Kidney (tissue), 14 donors: Measurements from ENCODE around the gene EREG. TPM values are rescaled to one million over a fixed set of nuclear protein-coding genes. Genes with fewer than 3 reads are reported as not detected.

Experiments used
- DNase-seq, 5 donors: peaks; one replicate each; pipeline ENCODE4 v3.0.0-alpha.2; 2013 to 2020
- FAIRE-seq: peaks from 2 replicates; lab custom pipeline; 2012; peaks lifted over from hg19 to GRCh38; lab: Jason Lieb, UNC
- H3K27ac ChIP-seq, 2 donors: one replicate each; pipeline ENCODE4 v1.7.0; 2013; ENCODE audit warnings: low read depth in 2 of 2, low read length in 2 of 2, inconsistent platforms in 1 of 2
- H3K27me3 ChIP-seq: one replicate; pipeline ENCODE4 v1.7.1; 2013; ENCODE audit warnings: low read length, inconsistent platforms; ENCODE audit not compliant: control insufficient read depth, insufficient read depth
- H3K36me3 ChIP-seq, 3 donors: one replicate each; pipeline versions ENCODE4 v1.7.0 to v1.7.1; 2013; ENCODE audit warnings: low read length in 3 of 3, control low read depth in 1 of 3, inconsistent platforms in 1 of 3; ENCODE audit not compliant: insufficient read depth in 3 of 3, control insufficient read depth in 2 of 3
- H3K4me1 ChIP-seq, 3 donors: one replicate each; pipeline versions ENCODE4 v1.7.0 to v1.7.1; 2013; ENCODE audit warnings: low read length in 3 of 3, inconsistent platforms in 1 of 3, low read depth in 1 of 3; ENCODE audit not compliant: control insufficient read depth in 2 of 3, insufficient read depth in 2 of 3
- H3K4me3 ChIP-seq, 3 donors: one replicate each; pipeline versions ENCODE4 v1.7.0 to v1.8.1; 2013; ENCODE audit warnings: low read length in 3 of 3, control low read depth in 1 of 3, inconsistent platforms in 1 of 3
- H3K9ac ChIP-seq, 3 donors: one replicate each; pipeline versions ENCODE4 v1.7.0 to v1.7.1; 2013; ENCODE audit warnings: low read length in 3 of 3, control low read depth in 1 of 3, inconsistent platforms in 1 of 3
- H3K9me3 ChIP-seq, 3 donors: one replicate each; pipeline versions ENCODE4 v1.7.0 to v1.7.1; 2013; ENCODE audit warnings: low read length in 3 of 3, control low read depth in 1 of 3, inconsistent platforms in 1 of 3; ENCODE audit not compliant: control insufficient read depth in 2 of 3, insufficient read depth in 1 of 3
- intact Hi-C: fragments of 100-400 bp; cut with DNase I; formaldehyde crosslinking; loops from one replicate; pipeline ENCODE4 v1.11.1; 2022
- polyA plus RNA-seq: library from polyadenylated mRNA; stranded (reverse); fragments of 350-450 nt; fragmentation: Illumina TruSeq; extraction: RNeasy Lipid Tissue Mini Kit (QIAGEN cat#74804); gene quantifications from one replicate; pipeline ENCODE4 v1.2.3, GENCODE V29; 2014; ENCODE audit warnings: low read depth, low replicate concordance; ENCODE audit not compliant: insufficient read depth
- total RNA-seq: library from RNA; stranded (reverse); fragmentation: NEBNext Ultra II Directional; extraction: Animal tissue kit (Norgen Biotek cat#: 25700); gene quantifications from one replicate; pipeline ENCODE4 v1.2.1, GENCODE V29; 2021
- TF ChIP-seq, protein P1 (sequence below): IDR thresholded peaks from 3 replicates; pipeline ENCODE4 v1.5.1; 2012; ENCODE audit warnings: mild to moderate bottlenecking, moderate library complexity, borderline replicate concordance; ENCODE audit not compliant: insufficient read depth; ENCODE audit errors: extremely low read depth
- donor health status: control.
- donor health status: control.
- donor health status: control.
- donor health status: control.
- donor health status: control.
- donor health status: DM: yes; HTN: yes; CAD: no.
- donor health status: Normal renal cell carcinoma (clear cell type).

EREG gene
- total and polyA plus RNA-seq, 2 donors from 2014 or later: 0.44 TPM; not detected in 1

DNA sequence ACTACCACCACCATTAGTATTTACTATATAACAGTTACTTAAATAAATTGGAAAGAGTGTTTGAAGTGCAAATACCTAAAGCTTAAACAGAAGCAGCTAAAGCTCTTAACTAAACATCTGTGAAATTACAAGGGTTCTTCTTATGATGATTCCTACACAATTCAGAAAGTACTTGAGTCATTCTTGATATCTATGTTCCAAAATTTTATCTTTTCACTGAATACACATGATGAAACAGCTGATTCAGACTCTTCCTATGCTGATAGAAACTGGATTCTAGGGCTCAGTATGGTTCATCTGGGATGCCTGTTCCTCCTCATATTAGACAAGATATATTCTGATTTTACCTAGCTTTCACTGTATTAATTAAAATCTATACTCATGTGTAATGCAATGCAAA is 13.6 kb downstream of the EREG start:
- TF ChIP-seq, protein P1, sequence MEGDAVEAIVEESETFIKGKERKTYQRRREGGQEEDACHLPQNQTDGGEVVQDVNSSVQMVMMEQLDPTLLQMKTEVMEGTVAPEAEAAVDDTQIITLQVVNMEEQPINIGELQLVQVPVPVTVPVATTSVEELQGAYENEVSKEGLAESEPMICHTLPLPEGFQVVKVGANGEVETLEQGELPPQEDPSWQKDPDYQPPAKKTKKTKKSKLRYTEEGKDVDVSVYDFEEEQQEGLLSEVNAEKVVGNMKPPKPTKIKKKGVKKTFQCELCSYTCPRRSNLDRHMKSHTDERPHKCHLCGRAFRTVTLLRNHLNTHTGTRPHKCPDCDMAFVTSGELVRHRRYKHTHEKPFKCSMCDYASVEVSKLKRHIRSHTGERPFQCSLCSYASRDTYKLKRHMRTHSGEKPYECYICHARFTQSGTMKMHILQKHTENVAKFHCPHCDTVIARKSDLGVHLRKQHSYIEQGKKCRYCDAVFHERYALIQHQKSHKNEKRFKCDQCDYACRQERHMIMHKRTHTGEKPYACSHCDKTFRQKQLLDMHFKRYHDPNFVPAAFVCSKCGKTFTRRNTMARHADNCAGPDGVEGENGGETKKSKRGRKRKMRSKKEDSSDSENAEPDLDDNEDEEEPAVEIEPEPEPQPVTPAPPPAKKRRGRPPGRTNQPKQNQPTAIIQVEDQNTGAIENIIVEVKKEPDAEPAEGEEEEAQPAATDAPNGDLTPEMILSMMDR: no peak
- no peak overlapping the region for H3K4me3 ChIP-seq
- H3K36me3 ChIP-seq: no peaks in the 10 kb centered on the region
- intact Hi-C loops: no loop called here
- FAIRE-seq: no peak
- H3K27ac ChIP-seq: no peak overlapping the region
- DNase-seq: no peak
- no peak overlapping the region for H3K9ac ChIP-seq
- no peaks in the 10 kb centered on the region for H3K27me3 ChIP-seq
- H3K9me3 ChIP-seq: no peaks in the 10 kb centered on the region
- H3K4me1 ChIP-seq: no peaks in the 10 kb centered on the region

DNA sequence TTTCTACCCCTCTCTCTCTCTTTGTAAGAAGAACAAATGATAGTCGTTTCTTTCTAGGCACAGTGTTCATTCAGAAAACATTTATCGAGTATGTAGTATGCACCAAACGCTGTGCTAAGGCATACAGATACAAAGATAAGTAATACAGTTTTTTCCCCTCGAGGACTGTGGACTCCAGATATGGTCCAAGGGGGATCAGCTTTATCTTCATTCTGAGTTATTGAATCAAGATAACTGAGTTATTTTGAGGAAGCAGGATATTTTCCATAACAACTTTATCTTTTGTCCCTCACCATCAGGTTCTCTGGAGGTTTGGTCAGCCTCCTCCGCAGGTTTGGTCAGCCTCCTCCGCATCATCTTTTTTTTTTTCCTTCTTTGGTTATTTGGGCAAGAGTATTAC is 15.0 kb downstream of the EREG start:
- TF ChIP-seq, protein P1: no peak
- H3K9ac ChIP-seq: no peak overlapping the region
- H3K4me3 ChIP-seq: no peak overlapping the region
- no peaks in the 10 kb centered on the region for H3K36me3 ChIP-seq
- no peaks in the 10 kb centered on the region for H3K4me1 ChIP-seq
- no peaks in the 10 kb centered on the region for H3K27me3 ChIP-seq
- H3K9me3 ChIP-seq: no peaks in the 10 kb centered on the region
- intact Hi-C loops: no loop called here
- no peak for DNase-seq
- no peak overlapping the region for H3K27ac ChIP-seq
- no peak for FAIRE-seq

DNA sequence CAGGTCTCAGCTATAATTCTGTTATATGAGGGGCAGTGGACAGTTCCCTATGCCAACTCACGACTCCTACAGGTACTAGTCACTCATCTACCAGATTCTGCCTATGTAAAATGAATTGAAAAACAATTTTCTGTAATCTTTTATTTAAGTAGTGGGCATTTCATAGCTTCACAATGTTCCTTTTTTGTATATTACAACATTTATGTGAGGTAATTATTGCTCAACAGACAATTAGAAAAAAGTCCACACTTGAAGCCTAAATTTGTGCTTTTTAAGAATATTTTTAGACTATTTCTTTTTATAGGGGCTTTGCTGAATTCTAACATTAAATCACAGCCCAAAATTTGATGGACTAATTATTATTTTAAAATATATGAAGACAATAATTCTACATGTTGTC is 20.4 kb downstream of the EREG start:
- no peak for DNase-seq
- H3K4me3 ChIP-seq: no peak overlapping the region
- no peak overlapping the region for H3K27ac ChIP-seq
- FAIRE-seq: no peak
- intact Hi-C loops: no loop called here
- TF ChIP-seq, protein P1: no peak
- H3K9me3 ChIP-seq: no peaks in the 10 kb centered on the region
- no peaks in the 10 kb centered on the region for H3K27me3 ChIP-seq
- no peaks in the 10 kb centered on the region for H3K4me1 ChIP-seq
- no peak overlapping the region for H3K9ac ChIP-seq
- H3K36me3 ChIP-seq: no peaks in the 10 kb centered on the region

DNA sequence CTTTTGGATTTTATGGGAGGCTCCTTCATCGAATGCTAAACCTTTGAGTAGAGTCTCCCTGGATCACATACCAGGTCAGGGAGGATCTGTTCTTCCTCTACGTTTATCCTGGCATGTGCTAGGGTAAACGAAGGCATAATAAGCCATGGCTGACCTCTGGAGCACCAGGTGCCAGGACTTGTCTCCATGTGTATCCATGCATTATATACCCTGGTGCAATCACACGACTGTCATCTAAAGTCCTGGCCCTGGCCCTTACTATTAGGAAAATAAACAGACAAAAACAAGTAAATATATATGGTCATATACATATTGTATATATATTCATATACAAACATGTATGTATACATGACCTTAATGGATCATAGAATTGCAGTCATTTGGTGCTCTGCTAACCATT is 21.2 kb downstream of the EREG start:
- H3K4me1 ChIP-seq: no peaks in the 10 kb centered on the region
- no peaks in the 10 kb centered on the region for H3K36me3 ChIP-seq
- no peak overlapping the region for H3K4me3 ChIP-seq
- no peaks in the 10 kb centered on the region for H3K27me3 ChIP-seq
- no peak overlapping the region for H3K27ac ChIP-seq
- no peak overlapping the region for H3K9ac ChIP-seq
- no peak for DNase-seq
- FAIRE-seq: no peak
- intact Hi-C loops: no loop called here
- TF ChIP-seq, protein P1: no peak
- no peaks in the 10 kb centered on the region for H3K9me3 ChIP-seq
